K562 (cell line): ENCODE results near the gene VEGFC. TPM values are rescaled to one million over a fixed set of nuclear protein-coding genes. Genes with fewer than 3 reads are reported as not detected.

Experiments
- ATAC-seq: fragments of 200-7000 bp; cut with Tn5 transposase; 3 replicates; pipeline ENCODE4 v1.9.1; 2020; ENCODE audit warnings: moderate library complexity
- BruUV-seq: library from RNA; stranded (reverse); fragments of 400-500 nt; replicated peaks from 2 replicates; lab custom pipeline; 2021; lab: Mats Ljungman, UMichigan
- CTCF ChIA-PET: fragments of 300-600 bp; formaldehyde crosslinking; extraction: SDS; loops from one replicate; lab custom pipeline; 2021; ENCODE audit warnings: low intra/inter-chr PET ratio; lab: Yijun Ruan, JAX
- POLR2A ChIA-PET: fragments of 300-600, 350-650 bp; sonication (Branson Sonifier 250); formaldehyde crosslinking; extraction: SDS; loops from one replicate; lab custom pipeline; 2021; ENCODE audit warnings: antibody characterized with exemption, inconsistent platforms; lab: Yijun Ruan, JAX
- DNase-seq, 4 experiments: peaks; one replicate each; pipeline versions ENCODE4 v3.0.0 to v3.0.0-alpha.2; 2011 to 2018; ENCODE audit warnings: low spot score in 3 of 4, mixed read lengths in 3 of 4; ENCODE audit errors: extremely low read depth in 1 of 4
- FAIRE-seq: peaks from 2 replicates; lab custom pipeline; 2011; peaks lifted over from hg19 to GRCh38; lab: Jason Lieb, UNC
- H2AFZ ChIP-seq: 2 replicates; pipeline ENCODE4 v1.6.0; 2011; ENCODE audit warnings: low read depth, low read length, control low read depth, inconsistent platforms
- H3K27ac ChIP-seq: fragments of 200-600 bp; 3 replicates; pipeline ENCODE4 v1.8.0; 2011; ENCODE audit warnings: low read depth, mild to moderate bottlenecking, control low read depth, inconsistent platforms, low read length, moderate library complexity, mixed read lengths; ENCODE audit errors: extremely low read depth
- H3K27me3 ChIP-seq, 2 experiments: fragments of 300-600 bp in 1 of 2; 2 replicates in 1 of 2; 3 replicates in 1 of 2; pipeline versions ENCODE4 v1.6.0 to v1.8.0; 2011; ENCODE audit warnings: inconsistent platforms in 2 of 2, low read length in 2 of 2, mild to moderate bottlenecking in 1 of 2, mixed read lengths in 1 of 2, moderate library complexity in 1 of 2; ENCODE audit not compliant: control insufficient read depth in 2 of 2, insufficient read depth in 2 of 2
- H3K36me3 ChIP-seq: fragments of 300-600 bp; 3 replicates; pipeline ENCODE4 v1.8.0; 2011; ENCODE audit warnings: mild to moderate bottlenecking, low read length, inconsistent platforms; ENCODE audit not compliant: control insufficient read depth, insufficient read depth
- H3K4me1 ChIP-seq, 2 experiments: fragments of 200-600 bp in 1 of 2; replicated peaks in 1 of 2; 2 replicates in 1 of 2; 3 replicates in 1 of 2; pipeline versions ENCODE4 v1.5.1 to v1.8.0; 2011; ENCODE audit warnings: inconsistent platforms in 2 of 2, low read length in 2 of 2, mild to moderate bottlenecking in 1 of 2, mixed read lengths in 1 of 2, moderate library complexity in 1 of 2; ENCODE audit not compliant: control insufficient read depth in 2 of 2, insufficient read depth in 2 of 2
- H3K4me2 ChIP-seq: 2 replicates; pipeline ENCODE4 v1.6.1; 2011; ENCODE audit warnings: low read length, control low read depth, inconsistent platforms, mixed read lengths; ENCODE audit not compliant: insufficient read depth
- H3K4me3 ChIP-seq: fragments of 200-600 bp; sonication (generic), shearing (Covaris generic); 2 replicates; pipeline ENCODE4 v1.5.1; 2016; ENCODE audit warnings: control low read depth, inconsistent platforms
- H3K79me2 ChIP-seq: fragments of 200-600 bp; 3 replicates; pipeline ENCODE4 v1.8.0; 2011; ENCODE audit warnings: low read length, inconsistent platforms; ENCODE audit not compliant: control insufficient read depth, insufficient read depth
- H3K9ac ChIP-seq, 2 experiments: 2 replicates each; pipeline versions ENCODE4 v1.6.0 to v1.6.1; 2011; ENCODE audit warnings: low read depth in 2 of 2, low read length in 2 of 2, control low read depth in 1 of 2, inconsistent platforms in 1 of 2, mild to moderate bottlenecking in 1 of 2, mixed read lengths in 1 of 2; ENCODE audit not compliant: insufficient read depth in 1 of 2
- H3K9me1 ChIP-seq: one replicate; pipeline ENCODE4 v1.6.0; 2011; ENCODE audit warnings: inconsistent platforms, mild to moderate bottlenecking, low read length, moderate library complexity; ENCODE audit not compliant: control insufficient read depth, insufficient read depth
- H3K9me3 ChIP-seq: replicated peaks from 2 replicates; pipeline ENCODE4 v1.5.1; 2011; ENCODE audit warnings: low read depth, low read length, inconsistent platforms; ENCODE audit not compliant: control insufficient read depth, insufficient read depth
- H4K20me1 ChIP-seq: replicated peaks from 2 replicates; pipeline ENCODE4 v1.6.1; 2011; ENCODE audit warnings: low read length, inconsistent platforms, mixed read lengths; ENCODE audit not compliant: control insufficient read depth, insufficient read depth
- BRF2 ChIP-seq: IDR thresholded peaks from 3 replicates; pipeline ENCODE4 v1.6.1; 2011; ENCODE audit warnings: borderline replicate concordance, mild to moderate bottlenecking; ENCODE audit not compliant: insufficient read length, insufficient read depth
- CCAR2 ChIP-seq: fragments of 200-400 bp; formaldehyde crosslinking; IDR thresholded peaks from 2 replicates; pipeline ENCODE4 v1.6.1; 2017; ENCODE audit warnings: mild to moderate bottlenecking, low read depth, low read length
- EHMT2 ChIP-seq: fragments of 450-650 bp; IDR thresholded peaks from 2 replicates; pipeline ENCODE4 v1.6.1; 2018; ENCODE audit warnings: antibody characterized with exemption
- HMG20A ChIP-seq: fragments of 450-650 bp; formaldehyde crosslinking; conservative IDR thresholded peaks from 2 replicates; pipeline ENCODE4 v1.4.0; 2020; ENCODE audit warnings: mild to moderate bottlenecking, mixed read lengths
- ILK ChIP-seq: fragments of 450-650 bp; IDR thresholded peaks from 2 replicates; pipeline ENCODE4 v1.6.1; 2016; ENCODE audit warnings: missing genetic modification characterization, low read depth, mild to moderate bottlenecking, missing compliant biosample characterization, moderate library complexity, borderline replicate concordance
- POLR2G ChIP-seq: fragments of 200-400 bp; formaldehyde crosslinking; IDR thresholded peaks from 2 replicates; pipeline ENCODE4 v1.6.1; 2017; ENCODE audit warnings: low read depth, mild to moderate bottlenecking, antibody characterized with exemption, low read length, moderate library complexity
- RNF2 ChIP-seq: sonication (generic); IDR thresholded peaks from 2 replicates; pipeline ENCODE4 v1.6.1; 2016
- SRSF7 ChIP-seq: fragments of 200-400 bp; formaldehyde crosslinking; optimal IDR thresholded peaks from 2 replicates; pipeline ENCODE3; 2017; ENCODE audit warnings: mild to moderate bottlenecking, low read depth, low read length
- ZC3H8 ChIP-seq: fragments of 450-650 bp; IDR thresholded peaks from 2 replicates; pipeline ENCODE4 v1.6.1; 2017
- ZNF280A ChIP-seq: fragments of 450-650 bp; IDR thresholded peaks from 2 replicates; pipeline ENCODE4 v1.6.1; 2018; ENCODE audit warnings: mild to moderate bottlenecking, low read depth; ENCODE audit not compliant: partially characterized antibody
- ZNF561 ChIP-seq: fragments of 450-650 bp; formaldehyde crosslinking; conservative IDR thresholded peaks from 2 replicates; pipeline ENCODE4 v1.4.0; 2020; ENCODE audit warnings: mild to moderate bottlenecking, moderate library complexity
- WGBS: fragments of 100-300 bp; shearing (Covaris generic); methylation state at CpG from one replicate; pipeline ENCODE4 v1.1.6; 2016; ENCODE audit warnings: low coverage, mixed read lengths; ENCODE audit not compliant: insufficient coverage; ENCODE audit errors: missing lambda C conversion rate; 5-methylcytosine and 5-hydroxymethylcytosine counted together
- in situ Hi-C: fragments of 300-500 bp; cut with MboI; formaldehyde crosslinking; loops from 4 replicates; pipeline ENCODE4 v1.15.0; 2018; ENCODE audit warnings: inconsistent platforms, mixed read lengths
- intact Hi-C: fragments of 100-400 bp; cut with micrococcal nuclease; formaldehyde crosslinking; loops from 2 replicates; pipeline ENCODE4 v1.14.2; 2022
- polyA plus RNA-seq, 8 experiments: library from polyadenylated mRNA; depleted of rRNA in 4 of 8; stranded (reverse) in 5 of 8; unstranded in 3 of 8; fragments of >200 nt; fragmentation: Nextera tagmentation in 2 of 8; fragmentation: Illumina TruSeq in 1 of 8; extraction: Ambion mirVana in 2 of 8; extraction: Trizol in 1 of 8; gene quantifications; 2 replicates each; pipeline versions ENCODE4 v1.2.1 to v1.2.3, GENCODE V29; 2011 to 2014; ENCODE audit warnings: inconsistent platforms in 1 of 8, missing spikeins in 1 of 8
- total RNA-seq, 7 experiments: library from RNA; depleted of rRNA in 6 of 7; stranded (reverse); fragments of >200 nt in 6 of 7; fragmentation: Illumina TruSeq in 2 of 7; extraction: Trizol in 2 of 7; gene quantifications; 2 replicates each; pipeline versions ENCODE4 v1.2.1 to v1.2.3, GENCODE V29; 2011 to 2021; ENCODE audit warnings: low replicate concordance in 1 of 7

VEGFC gene
- total and polyA plus RNA-seq, 9 of the 15 experiments (the other 6 are each of a cell fraction or from before 2014, with no cell fraction given), result not detected

GRCh38 chr4:176742211-176742610, 50.5 kb downstream of the VEGFC start:
- Histone ChIP-seq H3K4me2 (no peak overlapping the region), H3K79me2 (no peaks in the 10 kb centered on the region), H3K9me3 (no peaks in the 10 kb centered on the region), H3K27ac (no peak overlapping the region), H3K9ac (no peak overlapping the region), H3K27me3 (no peaks in the 10 kb centered on the region), H3K4me3 (no peak overlapping the region), H3K9me1 (no peaks in the 10 kb centered on the region), H3K4me1 (no peaks in the 10 kb centered on the region), H2AFZ (no peak overlapping the region), H4K20me1 (no peaks in the 10 kb centered on the region), H3K36me3 (no peaks in the 10 kb centered on the region)
- no TSS peak for BruUV-seq
- TF ChIP-seq ILK (tag), result no peak
- TF ChIP-seq RNF2, result no peak
- no peak for TF ChIP-seq ZNF280A
- no peak for TF ChIP-seq CCAR2
- ChIA-PET POLR2A (no interaction called here), CTCF (no interaction called here)
- intact Hi-C loops (no loop called here), in situ Hi-C loops (no loop called here)
- FAIRE-seq (no peak), ATAC-seq (no peak), DNase-seq (no peak)
- under 1% methylated on average over 6 of the region's 6 CpGs for WGBS

- in situ Hi-C loops (no loop called here), intact Hi-C loops (no loop called here)
- Histone ChIP-seq H3K36me3 (no peaks in the 10 kb centered on the region), H3K4me2 (no peak overlapping the region), H3K4me1 (no peaks in the 10 kb centered on the region), H4K20me1 (no peaks in the 10 kb centered on the region), H3K9me1 (no peaks in the 10 kb centered on the region), H3K79me2 (no peaks in the 10 kb centered on the region), H3K27me3 (no peaks in the 10 kb centered on the region), H3K9me3 (no peaks in the 10 kb centered on the region), H3K4me3 (no peak overlapping the region), H3K27ac (no peak overlapping the region), H2AFZ (no peak overlapping the region), H3K9ac (no peak overlapping the region)
- no peak for ATAC-seq
- BruUV-seq, result no TSS peak
- ChIA-PET CTCF (no interaction called here), POLR2A (no interaction called here)
- 2% methylated on average over 4 of the region's 4 CpGs for WGBS
- no peak for DNase-seq
- FAIRE-seq, result no peak
- no peak for TF ChIP-seq ZNF561 (CRISPR knock-in tag)
- TF ChIP-seq POLR2G, result no peak
- no peak for TF ChIP-seq HMG20A (CRISPR knock-in tag)
- TF ChIP-seq SRSF7, result no peak
- no peak for TF ChIP-seq BRF2
- no peak for TF ChIP-seq ZC3H8
- no peak for TF ChIP-seq EHMT2
Measured at GRCh38 chr4:176741253-176741652, 51.5 kb downstream of the VEGFC start.
